Measurements from ENCODE around the gene MAPKAPK5.
"Not testable (repeated sequence)": the region's sequence is repeated elsewhere in the genome, so short reads cannot be mapped to it uniquely, and the experiment has no call there.

The MAPKAPK5 gene

GRCh38 chr12:111825509-111825908 is 16.5 kb upstream of the MAPKAPK5 start:
- intact Hi-C loops (cut with DNase I) = no loop called here
- peak in 1 of 42 donors; percentile 4 for DNase-seq

- intact Hi-C loops (cut with DNase I) = no loop called here
- DNase-seq = peak in 1 of 42 donors; percentile 10
These were observed 15.7 kb upstream of the MAPKAPK5 start for GRCh38 chr12:111826316-111826715.

DNA sequence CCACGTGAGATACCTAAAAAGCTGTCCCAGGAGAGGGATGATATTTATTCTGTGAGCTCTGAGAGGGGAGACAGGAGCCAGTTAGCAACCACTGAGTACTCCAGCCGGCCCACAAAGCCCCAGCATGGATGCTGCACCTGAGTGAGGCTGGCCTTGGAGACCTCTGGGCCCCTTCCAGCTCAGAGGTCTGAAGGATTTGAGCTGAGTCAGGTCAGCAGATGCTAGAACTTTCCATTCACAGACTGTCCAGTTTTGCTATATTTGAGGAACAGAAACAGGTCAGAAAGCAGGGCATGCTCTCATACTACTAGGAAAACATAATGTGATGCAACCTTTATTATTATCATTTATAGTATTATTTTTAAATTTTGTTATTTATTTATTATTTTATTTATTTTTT is 15.0 kb upstream of the MAPKAPK5 start:
- intact Hi-C loops (cut with DNase I) = no loop called here
- peak in 1 of 42 donors; percentile 32 for DNase-seq

- intact Hi-C loops (cut with DNase I) = no loop called here
- DNase-seq = no peak
These were observed 14.1 kb upstream of the MAPKAPK5 start for GRCh38 chr12:111827907-111828306.

DNA sequence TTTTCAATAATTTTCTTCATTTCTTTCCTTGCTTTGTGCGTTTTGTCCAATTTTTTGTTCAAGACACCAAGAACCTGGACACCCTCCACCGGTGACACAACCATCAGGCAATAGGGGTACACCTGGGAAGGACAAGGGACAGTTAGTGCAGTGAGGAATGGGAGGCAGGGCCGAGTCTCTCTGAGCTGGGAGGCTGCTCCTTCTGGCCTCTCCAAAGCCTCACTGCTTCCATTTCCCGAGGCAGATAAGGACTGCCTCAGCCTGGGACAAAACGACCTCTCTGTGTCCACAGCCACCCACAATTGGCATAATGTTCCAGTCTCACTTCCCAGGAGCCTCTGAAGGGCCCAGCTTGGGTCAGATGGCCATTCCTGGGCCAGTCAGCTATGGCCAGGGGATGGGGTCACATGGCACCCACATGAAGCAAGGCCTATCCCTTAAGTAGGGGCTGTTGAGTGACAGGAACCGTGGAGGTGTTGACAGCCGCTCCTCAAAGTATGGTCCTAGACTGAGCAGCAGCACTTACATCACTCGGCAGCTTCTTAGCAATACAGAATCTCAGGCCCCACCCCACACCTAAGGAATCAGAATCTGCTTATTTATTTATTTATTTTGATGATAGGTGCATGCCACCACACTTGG is 13.6 kb upstream of the MAPKAPK5 start:
- intact Hi-C loops (cut with DNase I) = no loop called here
- peak in 1 of 42 donors; percentile 25 for DNase-seq

DNA sequence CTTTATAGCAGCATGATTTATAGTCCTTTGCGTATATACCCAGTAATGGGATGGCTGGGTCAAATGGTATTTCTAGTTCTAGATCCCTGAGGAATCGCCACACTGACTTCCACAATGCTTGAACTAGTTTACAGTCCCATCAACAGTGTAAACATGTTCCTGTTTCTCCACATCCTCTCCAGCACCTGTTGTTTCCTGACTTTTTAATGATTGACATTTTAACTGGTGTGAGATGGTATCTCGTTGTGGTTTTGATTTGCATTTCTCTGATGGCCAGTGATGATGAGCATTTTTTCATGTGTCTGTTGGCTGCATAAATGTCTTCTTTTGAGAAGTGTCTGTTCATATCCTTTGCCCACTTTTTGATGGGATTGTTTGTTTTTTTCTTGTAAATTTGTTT is 12.4 kb upstream of the MAPKAPK5 start:
- DNase-seq; intact Hi-C loops (cut with DNase I): not testable (repeated sequence)

DNA sequence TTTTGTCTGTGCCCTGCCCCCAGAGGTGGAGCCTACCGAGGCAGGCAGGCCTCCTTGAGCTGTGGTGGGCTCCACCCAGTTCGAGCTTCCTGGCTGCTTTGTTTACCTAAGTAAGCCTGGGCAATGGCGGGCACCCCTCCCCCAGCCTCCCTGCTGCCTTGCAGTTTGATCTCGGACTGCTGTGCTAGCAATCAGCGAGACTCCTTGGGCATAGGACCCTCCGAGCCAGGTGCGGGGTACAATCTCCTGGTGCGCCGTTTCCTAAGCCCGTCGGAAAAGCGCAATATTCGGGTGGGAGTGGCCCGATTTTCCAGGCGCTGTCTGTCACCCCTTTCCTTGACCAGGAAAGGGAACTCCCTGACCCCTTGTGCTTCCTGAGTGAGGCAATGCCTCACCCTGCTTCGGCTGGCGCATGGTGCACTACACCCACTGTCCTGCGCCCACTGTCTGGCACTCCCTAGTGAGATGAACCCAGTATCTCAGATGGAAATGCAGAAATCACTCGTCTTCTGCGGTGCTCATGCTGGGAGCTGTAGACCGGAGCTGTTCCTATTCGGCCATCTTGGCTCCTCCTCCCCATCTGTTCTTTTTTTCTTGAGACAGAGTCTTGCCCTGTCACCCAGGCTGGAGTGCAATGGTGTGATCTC is 7.2 kb upstream of the MAPKAPK5 start:
- DNase-seq = peak in 3 of 42 donors; percentile 18 to 31 (median 19)
- intact Hi-C loops (cut with DNase I) = not testable (repeated sequence)

DNA sequence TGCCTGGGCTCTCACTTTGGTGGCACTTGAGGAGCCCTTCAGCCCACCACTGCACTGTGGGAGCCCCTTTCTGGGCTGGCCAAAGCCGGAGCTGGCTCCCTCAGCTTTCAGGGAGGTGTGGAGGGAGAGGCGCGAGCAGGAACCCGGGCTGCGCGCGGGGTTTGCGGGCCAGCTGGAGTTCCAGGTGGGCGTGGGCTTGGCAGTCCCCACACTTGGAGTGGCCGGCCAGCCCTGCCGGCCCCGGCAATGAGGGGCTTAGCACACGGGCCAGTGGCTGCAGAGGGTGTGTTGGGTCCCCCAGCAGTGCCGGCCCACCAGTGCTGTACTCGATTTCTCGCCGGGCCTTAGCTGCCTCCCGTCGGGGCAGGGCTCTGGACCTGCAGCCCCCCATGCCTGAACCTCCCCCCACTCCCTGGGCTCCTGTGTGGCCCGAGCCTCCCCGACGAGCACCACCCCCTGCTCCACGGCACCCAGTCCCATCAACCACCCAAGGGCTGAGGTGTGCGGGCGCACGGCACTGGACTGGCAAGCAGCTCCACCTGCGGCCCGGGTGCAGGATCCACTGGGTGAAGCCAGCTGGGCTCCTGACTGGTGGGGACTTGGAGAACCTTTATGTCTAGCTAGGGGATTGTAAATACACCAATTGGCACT is 6.4 kb upstream of the MAPKAPK5 start:
- DNase-seq = peak in 1 of 42 donors; percentile 18
- intact Hi-C loops (cut with DNase I) = not testable (repeated sequence)

GRCh38 chr12:111838353-111838752 is 3.7 kb upstream of the MAPKAPK5 start:
- intact Hi-C loops (cut with DNase I) = no loop called here
- DNase-seq = peak in 1 of 42 donors; percentile 15

- intact Hi-C loops (cut with DNase I) = loop anchor here (5.0 to 10.0 kb wide), 2 partner anchors 154 to 174 kb away; partner anchors contain the start of genes ACAD10, BRAP, ERP29 and TMEM116
- peak in 1 of 42 donors; percentile 35 for DNase-seq
These were observed 1.2 kb upstream of the MAPKAPK5 start for GRCh38 chr12:111840807-111841206.

- DNase-seq = peak in 2 of 42 donors; percentile 1 to 4
- intact Hi-C loops (cut with DNase I) = loop anchor here (5.0 to 10.0 kb wide), 2 partner anchors 154 to 174 kb away; partner anchors contain the start of genes ACAD10, BRAP, ERP29 and TMEM116
These were observed 735 bp upstream of the MAPKAPK5 start for GRCh38 chr12:111841236-111841749.

- peak in 12 of 42 donors; percentile 1 to 40 (median 20) for DNase-seq
- intact Hi-C loops (cut with DNase I) = loop anchor here (5.0 to 10.0 kb wide), 2 partner anchors 155 to 172 kb away; partner anchors contain the start of genes ACAD10, BRAP, ERP29 and TMEM116
These were observed 748 bp downstream of the MAPKAPK5 start for GRCh38 chr12:111842556-111843396.

DNA sequence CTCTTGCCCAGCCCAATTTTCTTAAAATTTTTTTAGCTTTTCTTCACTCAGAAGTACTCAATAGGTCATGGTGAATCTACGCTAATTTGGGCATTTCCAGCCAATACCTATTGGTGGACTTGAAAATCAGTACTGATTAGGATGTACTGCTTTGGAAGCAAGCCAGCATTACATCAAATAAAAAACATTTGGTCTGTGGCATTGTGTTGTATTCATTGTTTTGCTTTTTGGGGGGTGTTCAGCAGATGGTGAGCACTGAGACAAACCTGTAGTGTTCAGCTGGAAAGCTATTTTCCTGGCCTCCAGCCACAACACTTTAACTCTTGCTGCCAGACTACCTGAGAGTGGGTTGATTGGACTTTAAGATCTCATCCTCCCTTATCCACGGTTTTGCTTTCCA is 4.0 kb downstream of the MAPKAPK5 start:
- peak in 1 of 42 donors; percentile 15 for DNase-seq
- intact Hi-C loops (cut with DNase I) = loop anchor here (10.0 kb wide), 1 partner anchor 169 kb away; the partner anchor contains the start of genes ERP29 and TMEM116

GRCh38 chr12:111850526-111850925 is 8.5 kb downstream of the MAPKAPK5 start:
- intact Hi-C loops (cut with DNase I) = no loop called here
- DNase-seq = no peak

DNA sequence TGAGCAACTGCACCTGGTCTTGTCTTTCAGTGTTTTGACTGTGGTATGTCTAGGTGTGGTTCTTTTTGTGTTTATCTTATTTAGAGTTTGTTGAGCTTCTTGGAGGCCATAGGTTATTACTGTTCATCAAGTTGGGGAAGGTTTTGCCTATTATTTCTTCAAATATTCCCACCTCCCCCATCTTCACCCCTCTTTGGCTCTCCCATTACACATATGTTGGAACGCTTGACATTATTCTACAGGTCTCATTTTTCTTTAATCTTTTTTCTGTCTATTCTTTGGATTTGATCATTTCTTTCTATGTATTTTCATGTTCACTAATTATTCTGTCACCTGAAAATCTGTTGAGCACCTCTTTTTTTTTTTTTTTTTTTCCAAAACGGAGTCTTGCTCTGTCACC is 16.2 kb downstream of the MAPKAPK5 start:
- DNase-seq = no peak
- intact Hi-C loops (cut with DNase I) = no loop called here

- intact Hi-C loops (cut with DNase I) = no loop called here
- DNase-seq = no peak
These were observed 16.8 kb downstream of the MAPKAPK5 start for GRCh38 chr12:111858778-111859177.

GRCh38 chr12:111864913-111865312 is 22.9 kb downstream of the MAPKAPK5 start:
- intact Hi-C loops (cut with DNase I) = no loop called here
- no peak for DNase-seq

DNA sequence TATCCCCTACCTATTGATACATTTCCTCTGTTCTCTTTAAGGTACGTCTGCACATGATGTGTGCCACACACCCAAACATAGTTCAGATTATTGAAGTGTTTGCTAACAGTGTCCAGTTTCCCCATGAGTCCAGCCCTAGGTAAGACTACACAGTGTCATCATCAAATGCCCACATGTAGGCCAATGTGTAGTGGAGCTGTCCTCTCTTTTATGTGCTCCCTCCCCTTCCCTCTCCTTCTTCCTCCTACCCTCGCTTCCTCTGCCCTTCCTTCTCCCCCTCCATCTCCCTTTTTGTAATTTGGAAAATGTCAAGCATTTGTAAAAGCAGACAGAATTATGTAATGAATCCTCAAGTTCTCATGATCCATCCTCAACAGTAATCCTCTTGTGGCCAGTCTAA is 25.5 kb downstream of the MAPKAPK5 start:
- no peak for DNase-seq
- intact Hi-C loops (cut with DNase I) = no loop called here
